NCI-H2107 treated with DMSO at 0.1 percent for 48 hours (cell line): Measurements from ENCODE around the gene KCNMB2.

Experiments used
- DNase-seq: peaks from one replicate; lab custom pipeline; 2025; ENCODE audit not compliant: unreplicated experiment; lab: John Stamatoyannopoulos, UW

KCNMB2 gene

GRCh38 chr3:178567611-178568010 is 31.4 kb downstream of the KCNMB2 start:
- no peak for DNase-seq

- DNase-seq, result no peak
Measured at GRCh38 chr3:178568155-178568731, 32.0 kb downstream of the KCNMB2 start.

GRCh38 chr3:178568911-178569310 is 32.7 kb downstream of the KCNMB2 start:
- no peak for DNase-seq

GRCh38 chr3:178569826-178570225 is 33.6 kb downstream of the KCNMB2 start:
- no peak for DNase-seq

- peak; percentile 98 for DNase-seq
Measured at GRCh38 chr3:178583963-178584575, 47.8 kb downstream of the KCNMB2 start.

DNA sequence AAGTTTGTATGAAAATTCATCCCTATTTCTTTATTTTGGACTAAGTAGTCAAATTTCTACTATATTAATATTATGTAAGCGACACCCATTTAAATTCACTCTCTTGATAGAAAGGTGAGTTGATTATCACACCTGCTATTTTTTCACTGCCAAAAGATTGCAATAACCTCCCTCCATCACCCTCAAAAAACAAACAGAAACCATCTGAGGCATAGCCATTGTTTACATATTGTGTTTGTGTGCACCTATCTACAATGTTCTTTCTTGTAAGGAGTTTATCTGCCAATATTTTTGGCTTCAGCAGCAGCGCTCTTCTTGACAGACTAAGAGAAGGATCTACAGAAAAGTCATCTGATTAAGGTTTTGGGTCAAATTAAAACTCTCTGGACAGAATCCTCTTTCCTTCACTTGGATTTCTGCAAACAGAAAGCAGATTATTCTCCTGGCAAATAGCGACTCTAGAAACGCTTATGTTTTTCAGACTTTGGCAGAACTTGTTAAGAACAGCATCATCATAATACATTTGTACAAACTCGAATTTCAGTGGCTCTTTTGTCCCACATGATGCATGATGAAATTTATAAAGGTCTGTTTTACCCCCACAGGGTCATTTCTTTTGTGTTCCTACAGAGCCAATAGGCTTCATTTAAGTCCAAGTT is 48.6 kb downstream of the KCNMB2 start:
- DNase-seq, result peak; percentile 96

DNA sequence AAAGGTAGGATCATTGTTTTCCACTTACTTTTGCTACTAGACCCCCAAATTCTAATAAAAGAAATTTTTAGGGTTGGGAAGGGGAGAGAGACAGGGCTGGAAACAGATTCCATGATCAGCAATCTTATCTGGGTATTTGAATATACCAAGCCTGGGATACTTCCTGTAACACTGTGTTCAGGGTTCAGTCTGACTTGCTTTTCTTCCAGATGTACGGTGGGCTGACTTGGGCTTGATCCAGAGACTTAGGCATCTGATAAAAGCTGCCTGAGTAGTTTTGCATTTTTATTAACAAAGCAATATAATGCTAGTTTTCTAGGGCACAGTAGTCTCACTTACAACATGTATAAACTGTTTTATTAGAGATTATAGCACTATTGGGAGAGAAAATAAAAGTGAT is 49.2 kb downstream of the KCNMB2 start:
- peak; percentile 92 for DNase-seq

DNA sequence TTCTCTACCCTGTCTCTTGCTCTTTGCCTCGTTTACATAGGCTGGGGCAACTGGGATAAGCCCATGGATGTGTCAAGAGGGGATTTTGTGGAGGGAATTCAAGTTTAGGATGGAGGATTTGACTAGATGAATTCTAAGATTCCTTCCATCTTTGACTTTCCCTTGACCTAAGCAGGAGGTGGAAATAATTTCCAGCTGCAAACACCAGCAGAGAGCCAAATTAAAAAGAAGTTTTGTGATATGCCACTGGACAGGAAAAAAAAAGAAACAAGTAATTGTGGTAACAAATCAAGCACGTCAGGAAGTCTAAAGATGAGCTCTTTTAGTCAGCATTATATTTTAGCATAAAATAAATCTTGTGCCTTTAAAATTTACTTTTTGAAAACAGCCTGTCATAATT is 49.8 kb downstream of the KCNMB2 start:
- no peak for DNase-seq

DNA sequence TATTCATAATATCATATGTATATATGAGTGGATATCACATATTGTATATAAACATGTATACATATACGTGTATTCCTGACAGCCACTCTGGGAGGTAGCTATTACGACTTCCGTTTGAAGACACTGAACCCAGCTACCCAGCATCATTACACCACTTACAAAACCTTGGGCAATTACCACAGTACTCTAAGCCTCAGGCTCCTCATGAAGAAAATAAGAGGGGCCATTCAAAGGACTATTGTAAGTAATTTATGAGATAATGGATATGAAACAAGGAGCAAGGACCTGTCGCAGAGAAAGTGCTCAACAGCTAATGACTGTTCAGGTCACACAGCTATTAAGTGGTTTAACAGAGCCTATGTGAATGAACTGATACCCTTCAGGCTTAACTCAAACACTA is 52.4 kb downstream of the KCNMB2 start:
- DNase-seq, result peak; percentile 96

DNA sequence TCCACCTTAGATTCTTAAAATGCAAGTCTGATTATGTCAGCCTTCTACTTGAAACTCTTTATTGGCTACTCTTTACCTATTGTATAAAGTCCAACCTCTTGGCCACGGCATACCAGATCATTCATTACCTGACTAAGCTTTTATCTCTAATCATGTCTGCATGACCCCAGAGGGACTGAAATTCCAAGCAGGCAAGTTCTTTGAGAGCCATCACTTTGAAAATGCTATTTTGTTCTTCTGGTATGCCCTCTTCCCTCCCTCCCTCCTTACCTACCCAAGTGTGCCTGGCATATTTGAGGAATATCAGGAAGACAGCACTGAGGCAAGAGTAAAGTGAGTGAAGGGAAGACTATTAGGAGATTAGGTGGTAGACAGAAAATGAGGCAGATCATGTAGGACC is 57.5 kb downstream of the KCNMB2 start:
- no peak for DNase-seq

DNA sequence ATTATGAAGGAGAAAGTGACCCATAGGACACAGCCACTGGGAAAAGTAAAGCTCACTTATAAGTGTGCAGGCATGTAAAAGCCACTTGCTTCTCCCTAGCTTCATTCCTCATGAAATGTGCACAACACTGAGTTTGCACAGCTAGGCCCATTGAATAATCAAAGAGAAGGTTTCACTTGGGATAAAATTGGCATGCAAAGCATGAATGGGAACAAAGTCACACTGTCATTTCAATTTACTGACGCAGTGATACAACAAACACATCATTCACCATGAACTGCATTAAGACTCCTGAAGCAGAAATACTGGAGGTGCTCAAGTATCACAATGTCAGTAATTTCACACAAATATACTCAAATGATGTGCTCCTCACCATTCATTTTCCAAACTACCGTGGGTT is 61.1 kb downstream of the KCNMB2 start:
- no peak for DNase-seq

DNA sequence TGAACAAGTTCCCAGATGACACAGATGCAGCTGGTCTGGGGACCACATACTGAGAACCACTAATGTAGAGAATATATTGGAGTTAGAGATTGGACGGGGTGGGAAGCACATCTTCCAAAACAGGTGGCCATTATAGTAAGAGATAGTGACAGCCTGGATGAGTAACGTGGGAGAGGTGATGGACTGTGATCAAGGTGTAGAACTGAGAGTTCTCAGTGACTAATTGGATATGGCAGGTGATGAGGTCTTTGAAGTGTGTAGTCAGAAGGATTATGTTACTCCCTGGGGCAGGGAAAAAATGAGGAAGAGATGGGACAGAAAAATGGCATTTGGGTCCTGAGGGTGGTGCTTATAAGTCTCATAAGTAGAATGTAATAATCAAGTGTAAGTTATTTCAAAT is 66.6 kb downstream of the KCNMB2 start:
- peak; percentile 99 for DNase-seq

GRCh38 chr3:178603735-178604134 is 67.5 kb downstream of the KCNMB2 start:
- DNase-seq, result peak; percentile 48

- no peak for DNase-seq
Measured at GRCh38 chr3:178618197-178618596, 82.0 kb downstream of the KCNMB2 start.

- DNase-seq, result no peak
Measured at GRCh38 chr3:178618896-178619295, 82.7 kb downstream of the KCNMB2 start.

GRCh38 chr3:178623666-178624255 is 87.5 kb downstream of the KCNMB2 start:
- peak; percentile 98 for DNase-seq

GRCh38 chr3:178624276-178624675 is 88.0 kb downstream of the KCNMB2 start:
- no peak for DNase-seq

GRCh38 chr3:178625053-178625600 is 88.9 kb downstream of the KCNMB2 start:
- DNase-seq, result no peak

DNA sequence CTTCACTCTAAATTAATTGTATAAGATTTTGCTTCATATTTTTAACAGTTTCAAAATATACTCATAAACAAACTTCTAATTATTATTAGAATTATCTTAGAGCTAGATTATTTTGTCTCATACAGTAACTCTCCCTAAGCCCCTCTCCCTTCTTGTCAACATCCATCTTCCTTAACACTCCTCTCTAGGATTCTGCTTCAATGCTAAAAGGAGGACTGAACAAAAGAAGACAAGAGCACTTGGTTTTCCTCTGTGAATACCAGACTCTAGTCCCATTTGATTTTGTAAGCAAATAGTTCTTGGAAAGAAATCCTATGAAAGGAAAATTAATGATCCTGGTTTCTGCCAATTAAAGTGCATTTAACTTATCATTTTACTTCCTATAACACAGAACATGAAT is 91.8 kb downstream of the KCNMB2 start:
- peak; percentile 26 for DNase-seq

GRCh38 chr3:178629430-178630178 is 93.4 kb downstream of the KCNMB2 start:
- DNase-seq, result peak; percentile 94

- DNase-seq, result no peak
Measured at GRCh38 chr3:178631950-178632349, 95.7 kb downstream of the KCNMB2 start.
